Amygdala (tissue), 56 donors: ENCODE results near the gene CKAP4.

Source experiments
- DNase-seq, 56 donors: peaks; one replicate each; lab custom pipeline; 2025; lab: John Stamatoyannopoulos, UW

Gene CKAP4

GRCh38 chr12:106214571-106214970 lies 33.2 kb downstream of the CKAP4 start:
- DNase-seq: no peak

GRCh38 chr12:106213662-106214061 lies 34.2 kb downstream of the CKAP4 start:
- no peak for DNase-seq

GRCh38 chr12:106211973-106212372 lies 35.8 kb downstream of the CKAP4 start:
- DNase-seq: no peak

- DNase-seq: peak in 15 of 56 donors; percentile 7 to 47 (median 22)
Observed at GRCh38 chr12:106205208-106206069, 42.4 kb downstream of the CKAP4 start.

- DNase-seq: no peak
Observed at GRCh38 chr12:106204312-106204711, 43.5 kb downstream of the CKAP4 start.

GRCh38 chr12:106197906-106198623 lies 49.8 kb downstream of the CKAP4 start:
- DNase-seq: no peak

- DNase-seq: peak in 27 of 56 donors; percentile 2 to 63 (median 23)
Observed at GRCh38 chr12:106195621-106196027, 52.2 kb downstream of the CKAP4 start.

GRCh38 chr12:106194351-106194750 lies 53.5 kb downstream of the CKAP4 start:
- no peak for DNase-seq

GRCh38 chr12:106193394-106194215 lies 54.2 kb downstream of the CKAP4 start:
- DNase-seq: no peak

GRCh38 chr12:106192659-106193393 lies 55.0 kb downstream of the CKAP4 start:
- peak in 2 of 56 donors; percentile 7 to 8 for DNase-seq

- DNase-seq: no peak
Observed at GRCh38 chr12:106190581-106190980, 57.2 kb downstream of the CKAP4 start.

GRCh38 chr12:106189341-106189740 lies 58.5 kb downstream of the CKAP4 start:
- no peak for DNase-seq

GRCh38 chr12:106188256-106188655 lies 59.6 kb downstream of the CKAP4 start:
- no peak for DNase-seq
